Activated effector memory CD4-positive, alpha-beta T cell treated with Interleukin-2 at 50 U/mL for 16 hours (primary cell): Measurements from ENCODE around the gene ATP6V0B.

ENCODE experiments used
- DNase-seq: peaks from one replicate; pipeline ENCODE4 v3.0.0-alpha.2; 2020

Gene ATP6V0B

DNA sequence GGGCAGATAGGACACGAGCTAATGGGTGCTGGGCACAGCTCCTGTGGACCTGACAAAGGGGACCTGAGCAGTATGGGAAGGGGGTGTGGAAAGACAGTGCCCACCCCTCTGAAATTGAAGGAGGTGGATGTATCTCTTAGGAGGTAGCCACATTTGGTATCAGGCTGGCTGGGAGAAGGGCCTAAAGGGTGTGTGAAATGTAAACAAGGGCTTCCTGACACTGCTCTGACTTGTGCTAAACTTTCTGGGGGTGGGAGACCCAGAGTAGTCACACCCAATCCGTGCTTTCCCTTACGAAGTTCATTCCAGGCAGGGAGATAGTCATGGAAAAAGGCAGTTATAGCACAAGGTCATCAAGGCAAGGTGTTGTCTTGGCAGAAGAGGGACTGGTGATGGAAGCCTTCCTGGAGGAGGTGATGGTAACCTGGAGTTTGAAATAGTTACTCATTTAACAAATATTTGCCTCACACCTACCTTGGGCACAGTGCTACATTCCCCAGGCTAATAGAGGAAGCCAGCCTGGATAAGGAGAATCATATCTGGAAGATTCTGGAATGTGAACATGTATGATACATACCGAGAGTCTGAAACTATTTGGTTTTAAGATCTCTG is 11.3 kb downstream of the ATP6V0B start:
- no peak for DNase-seq

DNA sequence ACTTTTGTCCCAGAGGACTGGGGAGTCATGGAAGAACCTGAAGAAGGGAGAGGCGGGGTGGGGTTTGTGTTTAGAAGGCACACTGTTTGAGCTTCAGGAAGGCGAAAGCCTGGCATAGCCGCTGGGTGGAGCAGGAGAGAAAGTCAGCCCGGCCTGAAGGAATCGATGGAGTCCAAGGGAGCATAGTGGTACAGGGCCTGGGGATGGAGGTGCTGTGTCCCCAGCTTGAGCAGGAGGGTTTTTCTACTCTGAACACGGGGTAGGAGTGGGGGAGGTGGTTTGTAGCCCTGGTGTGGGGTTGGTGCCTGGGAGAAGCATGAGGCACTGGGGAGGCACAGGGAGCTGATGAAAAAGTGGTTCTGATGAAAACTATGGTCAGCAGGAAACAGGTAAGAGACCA is 12.0 kb downstream of the ATP6V0B start:
- DNase-seq = no peak

- DNase-seq = no peak
These were observed 12.6 kb downstream of the ATP6V0B start for GRCh38 chr1:43987159-43987902.

- no peak for DNase-seq
These were observed 15.8 kb downstream of the ATP6V0B start for GRCh38 chr1:43990271-43991199.

DNA sequence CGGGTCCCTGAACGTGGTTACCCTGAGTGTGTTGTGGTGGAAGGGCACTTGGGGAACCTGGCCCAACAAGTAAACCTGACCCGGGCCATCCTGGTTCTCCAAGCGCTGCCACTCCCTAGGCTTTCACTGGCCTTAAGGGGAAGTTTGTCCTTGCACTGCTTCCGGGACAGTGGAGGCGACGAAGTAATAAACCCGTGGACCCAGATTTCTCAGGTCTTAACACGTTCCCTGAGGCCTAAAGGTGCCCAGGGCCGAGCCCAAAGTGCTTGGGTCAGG is 16.4 kb downstream of the ATP6V0B start:
- no peak for DNase-seq

GRCh38 chr1:43991476-43992231 is 16.9 kb downstream of the ATP6V0B start, which contains the start of gene CCDC24:
Gene CCDC24, plus strand, starts transcription at chr1:43991599. Its CDS starts 280 bp downstream, at chr1:43991879.
- peak; percentile 68 for DNase-seq

- no peak for DNase-seq
These were observed 17.7 kb downstream of the ATP6V0B start for GRCh38 chr1:43992232-43992995.

- DNase-seq = no peak
These were observed 18.6 kb downstream of the ATP6V0B start for GRCh38 chr1:43993206-43993914.

DNA sequence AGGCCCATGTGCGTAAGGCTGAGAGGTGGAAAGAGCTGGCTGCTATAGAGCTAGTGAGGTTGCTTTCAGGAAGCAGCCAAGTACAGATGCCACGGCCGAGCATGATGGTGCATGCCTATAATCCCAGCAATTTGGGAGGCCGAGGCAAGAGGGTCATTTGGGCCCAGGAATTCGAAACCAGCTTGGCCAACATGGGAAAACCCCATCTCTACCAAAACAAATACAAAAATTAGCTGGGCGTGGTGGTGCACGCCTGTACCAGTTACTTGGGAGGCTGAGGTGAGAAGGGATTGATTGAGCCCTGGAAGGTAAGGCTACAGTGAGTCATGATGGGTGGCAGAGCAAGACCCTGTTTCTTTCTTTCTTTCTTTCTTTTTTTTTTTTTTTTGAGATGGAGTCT is 19.3 kb downstream of the ATP6V0B start:
- no peak for DNase-seq

- DNase-seq = no peak
These were observed 20.3 kb downstream of the ATP6V0B start for GRCh38 chr1:43994794-43995790.

DNA sequence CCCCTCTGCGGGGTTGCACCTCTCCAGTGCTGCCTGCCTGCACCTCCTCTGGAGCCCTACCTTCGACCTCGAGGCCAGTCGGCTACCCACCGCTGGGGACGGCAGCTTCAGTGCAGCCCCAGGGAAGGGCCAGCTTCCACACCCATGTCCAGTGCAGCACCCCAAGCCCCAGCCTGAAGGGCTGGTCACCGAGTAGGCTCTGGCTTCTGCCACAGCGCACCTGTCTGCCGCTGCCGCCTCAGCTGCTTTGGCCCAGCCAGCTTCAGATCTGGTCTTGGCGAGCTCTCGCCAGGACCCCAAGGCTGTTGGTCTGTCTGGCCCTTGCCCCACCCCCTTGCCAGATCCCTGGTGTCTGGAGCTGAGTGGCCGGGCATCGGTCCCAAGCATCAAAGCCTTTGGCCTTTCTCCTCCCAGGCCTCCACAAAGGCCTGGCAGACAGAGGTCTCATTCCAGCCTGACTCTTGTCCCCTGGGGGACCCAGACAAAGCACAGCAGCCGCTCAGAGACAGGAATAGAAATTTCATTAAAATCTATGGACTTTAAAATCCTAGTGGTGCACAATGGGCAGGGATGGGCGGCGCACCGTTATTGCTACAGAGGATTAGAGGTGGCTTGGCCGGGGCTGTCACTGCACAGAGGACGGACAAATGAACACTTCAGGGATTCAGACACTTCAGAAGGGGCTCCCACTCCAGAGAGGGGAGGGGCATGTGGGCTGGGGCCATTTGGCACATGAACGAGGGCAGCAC is 21.4 kb downstream of the ATP6V0B start:
- DNase-seq = no peak

DNA sequence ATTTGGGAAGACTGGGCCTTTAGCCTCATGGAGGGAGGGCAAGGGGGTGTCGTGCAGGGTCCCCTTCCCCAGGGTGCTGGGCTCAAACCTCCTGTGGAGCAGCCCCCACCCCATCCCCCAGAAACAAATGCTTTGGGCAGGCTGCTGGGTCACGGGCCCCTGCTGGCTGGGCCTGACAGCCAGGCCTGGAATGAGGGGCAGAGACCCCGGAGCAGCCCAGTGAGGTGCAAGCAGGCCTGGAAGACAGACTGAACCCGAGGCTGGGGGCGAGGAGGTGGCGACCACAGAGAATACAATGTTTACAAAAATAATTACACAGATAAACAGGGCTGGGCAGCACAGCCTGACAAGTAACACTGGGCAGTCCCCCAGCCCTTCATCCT is 22.0 kb downstream of the ATP6V0B start:
- no peak for DNase-seq

DNA sequence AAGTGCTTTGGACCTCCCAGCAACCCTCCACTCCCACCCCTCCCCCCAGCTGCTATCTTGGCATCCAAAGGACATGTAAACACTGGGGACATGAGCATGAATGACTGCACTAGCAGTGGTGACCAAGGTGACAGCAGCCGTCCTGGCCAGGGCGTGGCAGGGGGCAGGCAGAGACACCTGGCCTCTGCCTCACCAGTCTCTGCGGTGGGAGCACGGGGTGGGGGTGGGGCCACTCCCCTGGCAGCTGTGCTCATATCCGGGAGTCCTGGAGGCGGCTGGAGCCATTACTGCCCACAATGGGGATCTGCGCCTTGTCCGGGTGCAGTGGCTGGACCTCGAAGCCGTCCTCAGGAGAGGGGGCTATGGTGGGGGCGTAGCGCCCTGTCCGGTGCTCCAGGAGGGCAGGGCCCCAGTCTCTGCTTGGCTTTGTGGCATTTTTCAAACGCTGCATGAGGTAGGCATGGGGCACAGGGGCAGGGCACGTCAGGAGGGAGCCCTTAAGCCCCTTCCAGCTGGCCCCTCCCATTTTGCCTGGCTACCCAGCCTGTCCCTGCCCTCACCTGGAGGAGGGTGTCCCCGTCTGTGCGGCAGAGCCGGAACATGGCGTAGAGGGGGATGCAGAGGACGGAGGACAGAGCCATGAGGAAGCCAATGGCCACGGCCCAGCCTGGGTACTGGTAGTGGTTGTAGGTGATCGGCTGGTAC is 22.7 kb downstream of the ATP6V0B start:
- no peak for DNase-seq

GRCh38 chr1:43998000-43998378 is 23.2 kb downstream of the ATP6V0B start:
- DNase-seq = no peak

- no peak for DNase-seq
These were observed 24.7 kb downstream of the ATP6V0B start for GRCh38 chr1:43999455-43999854.

- DNase-seq = no peak
These were observed 25.4 kb downstream of the ATP6V0B start for GRCh38 chr1:44000122-44000665.

DNA sequence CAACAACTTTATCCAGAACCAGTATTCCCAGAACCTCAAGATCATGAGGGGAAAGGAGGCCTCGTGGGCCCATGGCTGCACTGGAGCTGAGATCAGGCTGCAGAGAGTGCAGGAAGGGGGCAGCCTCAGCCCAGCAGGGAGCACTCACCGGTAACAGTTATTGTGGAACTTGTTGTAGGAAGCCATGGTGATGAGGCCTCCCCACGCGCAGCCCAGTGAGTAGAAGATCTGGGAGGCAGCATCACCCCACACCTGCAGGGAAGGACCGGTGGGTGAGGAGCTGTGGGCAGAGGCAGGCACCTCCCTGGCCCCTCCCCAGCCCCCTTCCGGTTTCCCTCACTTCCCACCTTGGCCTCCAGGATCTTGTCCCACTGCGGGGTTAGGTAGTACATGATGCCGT is 27.4 kb downstream of the ATP6V0B start:
- DNase-seq = no peak

DNA sequence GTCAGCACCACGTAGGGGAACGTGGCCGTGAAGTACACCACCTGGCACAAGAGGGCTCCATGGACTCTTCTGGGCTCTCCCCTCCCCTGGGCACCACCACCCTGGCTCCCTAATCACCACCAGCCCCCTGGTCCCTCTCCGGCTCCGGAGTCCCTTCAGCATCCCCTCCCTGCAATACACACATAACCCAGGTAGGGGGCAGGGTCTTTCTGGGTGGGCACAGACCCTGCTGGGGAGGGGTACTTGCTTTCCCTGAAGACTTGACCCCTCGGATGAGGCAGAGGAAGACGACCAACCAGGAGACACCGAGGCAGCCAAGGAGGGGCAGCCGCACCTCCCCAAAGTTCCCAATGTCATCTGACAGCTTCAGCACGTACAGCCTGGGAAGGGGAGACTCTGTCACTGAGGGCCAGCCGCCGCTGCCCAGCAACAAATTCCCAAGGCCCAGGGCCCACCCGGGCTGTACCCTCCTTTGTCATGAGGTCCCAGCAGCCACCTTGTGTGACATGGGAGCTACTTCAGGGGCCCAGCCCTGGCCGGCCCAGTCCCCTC is 27.9 kb downstream of the ATP6V0B start:
- no peak for DNase-seq
